B cell (primary cell): Measurements from ENCODE around the gene TAPBP. TPM values are rescaled to one million over a fixed set of nuclear protein-coding genes. Genes with fewer than 3 reads are reported as not detected.

Experiments used
- ATAC-seq: fragments of 200-7000 bp; cut with Tn5 transposase; one replicate; pipeline ENCODE4 v1.10.0; 2021; ENCODE audit warnings: low read depth, mild to moderate bottlenecking, moderate number of reproducible peaks, moderate library complexity
- CTCF ChIA-PET: fragments of 350-600 bp; sonication (Branson Sonifier 250); formaldehyde crosslinking; loops from one replicate; lab custom pipeline; 2021; ENCODE audit warnings: antibody characterized with exemption, inconsistent platforms; lab: Charles Lee
- POLR2A ChIA-PET: fragments of 350-600 bp; sonication (Branson Sonifier 250); formaldehyde crosslinking; loops from one replicate; lab custom pipeline; 2021; ENCODE audit warnings: antibody characterized with exemption; lab: Charles Lee
- DNase-seq: peaks from one replicate; pipeline ENCODE4 v3.0.0; 2013
- H2AFZ ChIP-seq: 2 replicates; pipeline ENCODE4 v1.6.1; 2012; ENCODE audit warnings: mild to moderate bottlenecking, low read depth, low read length; ENCODE audit not compliant: insufficient read depth, poor library complexity, severe bottlenecking
- H3K27ac ChIP-seq, 2 donors: 1 replicate in 1 of 2; 2 replicates in 1 of 2; pipeline ENCODE4 v1.5.1; 2012 to 2013; ENCODE audit warnings: low read length in 2 of 2, mild to moderate bottlenecking in 2 of 2, moderate library complexity in 1 of 2
- H3K27me3 ChIP-seq, 4 experiments: fragments of 200-600 bp in 1 of 4; sonication (generic) in 1 of 4; replicated peaks in 1 of 4; 1 replicate in 2 of 4; 2 replicates in 2 of 4; pipeline versions ENCODE4 v1.6.1 to v1.7.0; 2013 to 2016; ENCODE audit warnings: low read length in 3 of 4, mild to moderate bottlenecking in 2 of 4, mixed read lengths in 1 of 4, moderate library complexity in 1 of 4; ENCODE audit not compliant: insufficient read depth in 4 of 4, control insufficient read depth in 3 of 4; ENCODE audit errors: control extremely low read depth in 1 of 4
- H3K36me3 ChIP-seq, 2 experiments: replicated peaks in 1 of 2; 1 replicate in 1 of 2; 2 replicates in 1 of 2; pipeline versions ENCODE4 v1.6.1 to v1.7.1; 2013; ENCODE audit warnings: low read length in 1 of 2; ENCODE audit not compliant: insufficient read depth in 2 of 2, control insufficient read depth in 1 of 2; ENCODE audit errors: control extremely low read depth in 1 of 2, extremely low read depth in 1 of 2
- H3K4me1 ChIP-seq, 2 donors: fragments of 200-600 bp in 1 of 2; sonication (generic) in 1 of 2; 1 replicate in 1 of 2; 2 replicates in 1 of 2; pipeline versions ENCODE4 v1.5.1 to v1.6.1; 2013 to 2017; ENCODE audit warnings: low read length in 2 of 2; ENCODE audit not compliant: control insufficient read depth in 2 of 2, insufficient read depth in 2 of 2
- H3K4me2 ChIP-seq: replicated peaks from 2 replicates; pipeline ENCODE3; 2012; ENCODE audit warnings: mild to moderate bottlenecking, low read depth, low read length; ENCODE audit not compliant: poor library complexity, severe bottlenecking
- H3K4me3 ChIP-seq, 5 experiments: fragments of 200-600 bp in 1 of 5; sonication (generic) in 1 of 5; 1 replicate in 3 of 5; 2 replicates in 2 of 5; pipeline versions ENCODE4 v1.5.1 to v1.7.0; 2011 to 2016; ENCODE audit warnings: low read length in 4 of 5, mild to moderate bottlenecking in 4 of 5, low read depth in 2 of 5, control low read depth in 1 of 5, moderate library complexity in 1 of 5; ENCODE audit not compliant: insufficient read depth in 1 of 5; ENCODE audit errors: control extremely low read depth in 1 of 5, extremely low read depth in 1 of 5
- H3K79me2 ChIP-seq: fragments of 200-600 bp; sonication (generic); one replicate; pipeline ENCODE4 v1.6.0; 2016; ENCODE audit warnings: low read length; ENCODE audit not compliant: control insufficient read depth, insufficient read depth
- H3K9ac ChIP-seq: fragments of 200-600 bp; sonication (generic); 2 replicates; pipeline ENCODE4 v1.6.1; 2017; ENCODE audit warnings: mild to moderate bottlenecking, low read length, moderate library complexity
- H3K9me3 ChIP-seq, 3 donors: one replicate each; pipeline versions ENCODE4 v1.6.1 to v1.7.1; 2013; ENCODE audit warnings: low read length in 2 of 3; ENCODE audit not compliant: control insufficient read depth in 2 of 3, insufficient read depth in 1 of 3; ENCODE audit errors: control extremely low read depth in 1 of 3
- H4K20me1 ChIP-seq: 2 replicates; pipeline ENCODE4 v1.6.0; 2012; ENCODE audit warnings: mild to moderate bottlenecking, low read length; ENCODE audit not compliant: insufficient read depth, control insufficient read depth, poor library complexity, severe bottlenecking
- H3K27ac Mint-ChIP-seq: one replicate; pipeline ENCODE4 v1.8.0; 2021; ENCODE audit warnings: mixed read lengths
- H3K27me3 Mint-ChIP-seq: one replicate; pipeline ENCODE4 v1.8.0; 2021; ENCODE audit warnings: mixed read lengths
- H3K4me1 Mint-ChIP-seq: one replicate; pipeline ENCODE4 v1.8.0; 2021; ENCODE audit warnings: mixed read lengths
- H3K4me3 Mint-ChIP-seq: one replicate; pipeline ENCODE4 v1.8.0; 2021; ENCODE audit warnings: mixed read lengths
- H3K9me3 Mint-ChIP-seq: one replicate; pipeline ENCODE4 v1.8.0; 2022; ENCODE audit warnings: mixed read lengths; ENCODE audit not compliant: insufficient read depth
- CTCF ChIP-seq: fragments of 200-600 bp; IDR thresholded peaks from one replicate; pipeline ENCODE4 v1.8.0; 2022; ENCODE audit warnings: antibody characterized with exemption, mild to moderate bottlenecking
- EZH2 ChIP-seq: IDR thresholded peaks from 2 replicates; pipeline ENCODE4 v1.6.1; 2012; ENCODE audit warnings: borderline replicate concordance, low read depth, mild to moderate bottlenecking, moderate library complexity, low read length; ENCODE audit not compliant: insufficient read depth, poor library complexity, severe bottlenecking
- WGBS: methylation state at CpG from one replicate; pipeline ENCODE4 v1.1.5; 2013; ENCODE audit warnings: missing lambda C conversion rate; ENCODE audit not compliant: insufficient coverage; 5-methylcytosine and 5-hydroxymethylcytosine counted together
- intact Hi-C: fragments of 100-400 bp; cut with micrococcal nuclease; formaldehyde crosslinking; loops from one replicate; pipeline ENCODE4 v1.10.0; 2022
- polyA plus RNA-seq: library from polyadenylated mRNA; depleted of rRNA; stranded (reverse); fragments of >200 nt; gene quantifications from 2 replicates; pipeline ENCODE4 v1.2.3, GENCODE V29; 2012
- total RNA-seq, 2 donors: library from RNA; stranded (reverse); fragments of 120-200 nt in 1 of 2; gene quantifications; 1 replicate in 1 of 2; 2 replicates in 1 of 2; pipeline versions ENCODE4 v1.2.3 to v1.2.4, GENCODE V29; 2013 to 2022

The TAPBP gene
- total and polyA plus RNA-seq, 2 donors (not counting 1 experiment from before 2014, with no cell fraction given): 302 to 310 TPM

GRCh38 chr6:33272275-33273128 lies 41.4 kb downstream of the TAPBP start:
- Histone ChIP-seq H3K4me3 (peak overlapping the region; percentile 81 to 95 (median 86)), H3K9me3 (no peaks in the 10 kb centered on the region), H3K79me2 (peaks cover 71% of the 10 kb centered on the region), H3K4me2 (peak overlapping the region; percentile 90), H3K27ac (peak overlapping the region; percentile 89 to 94), H3K9ac (peak overlapping the region; percentile 93), H3K27me3 (no peaks in the 10 kb centered on the region), H3K4me1 (peaks cover 48 to 58% of the 10 kb centered on the region in 2 donors), H4K20me1 (peaks cover 20% of the 10 kb centered on the region), H3K36me3 (peaks cover 14 to 51% of the 10 kb centered on the region in 2 experiments), H2AFZ (peak overlapping the region; percentile 99)
- intact Hi-C loops: loop anchor here (1.0 to 5.0 kb wide), 4 partner anchors 17 to 310 kb away; partner anchors contain the start of genes BAK1, KIFC1, PFDN6 and WDR46
- Mint-ChIP-seq H3K4me1 (peaks cover 67% of the 10 kb centered on the region), H3K9me3 (no peaks in the 10 kb centered on the region), H3K4me3 (peak overlapping the region; percentile 94), H3K27me3 (no peaks in the 10 kb centered on the region), H3K27ac (peak overlapping the region; percentile 99)
- 11% methylated on average over 12 of the region's 22 CpGs for WGBS
- ATAC-seq (no peak), DNase-seq (no peak)
- TF ChIP-seq CTCF: no peak
- no peak for TF ChIP-seq EZH2
- CTCF ChIA-PET: interaction anchor here (1.1 to 1.8 kb wide), 11 partner anchors 8 to 153 kb away, joined by 3 to 15 read pairs (median 4); partner anchors contain the start of genes PFDN6, WDR46 and ZBTB22
- POLR2A ChIA-PET: interaction anchor here (0.5 to 2.2 kb wide), 14 partner anchors 12 to 301 kb away, joined by 3 to 36 read pairs (median 6); partner anchors contain the start of genes PFDN6, PHF1, RGL2 and WDR46
